Fibroblast of peridontal ligament (primary cell): ENCODE results near the gene SLC51B.
"Not testable (repeated sequence)": the region's sequence is repeated elsewhere in the genome, so short reads cannot be mapped to it uniquely, and the experiment has no call there.

Experiments used
- DNase-seq: peaks from one replicate; pipeline ENCODE4 v3.0.0-alpha.2; 2010; ENCODE audit errors: extremely low read depth

SLC51B gene

DNA sequence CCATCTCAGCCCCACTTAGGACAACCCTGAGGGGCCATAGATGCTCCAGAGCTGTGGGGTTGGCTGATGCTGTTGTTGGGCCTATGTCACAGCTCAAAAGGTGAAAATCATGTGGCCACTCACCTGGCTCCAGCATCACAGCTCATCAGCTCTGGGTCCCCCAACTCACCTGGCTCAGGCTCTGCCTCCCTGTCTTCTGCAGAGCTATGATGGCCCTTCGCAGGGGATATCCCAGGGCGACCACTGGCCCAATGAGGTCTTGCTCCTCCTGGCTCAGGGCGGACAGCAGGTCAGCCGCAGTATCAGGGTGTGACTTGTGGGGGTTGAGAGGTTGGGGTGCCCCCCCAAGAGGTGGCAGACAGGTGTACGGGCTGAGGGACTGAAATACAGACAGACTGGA, 54.1 kb downstream of the SLC51B start:
- DNase-seq, result no peak

DNA sequence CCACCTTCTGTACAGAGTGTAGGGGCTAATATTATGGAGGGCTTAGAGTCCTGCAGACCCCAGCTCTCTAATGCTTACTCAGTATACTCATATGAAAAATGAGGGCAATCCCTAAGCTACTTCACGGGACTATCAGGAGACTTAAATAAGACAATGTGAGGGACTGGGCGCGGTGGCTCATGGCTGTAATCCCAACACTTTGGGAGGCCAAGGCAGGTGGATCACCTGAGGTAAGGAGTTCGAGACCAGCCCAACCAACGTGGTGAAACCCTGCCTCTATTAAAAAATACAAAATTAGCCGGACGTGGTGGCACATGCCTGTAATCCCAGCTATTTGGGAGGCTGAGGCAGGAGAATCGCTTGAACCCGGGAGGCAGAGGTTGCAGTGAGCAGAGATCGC, 54.6 kb downstream of the SLC51B start:
- DNase-seq, result not testable (repeated sequence)

DNA sequence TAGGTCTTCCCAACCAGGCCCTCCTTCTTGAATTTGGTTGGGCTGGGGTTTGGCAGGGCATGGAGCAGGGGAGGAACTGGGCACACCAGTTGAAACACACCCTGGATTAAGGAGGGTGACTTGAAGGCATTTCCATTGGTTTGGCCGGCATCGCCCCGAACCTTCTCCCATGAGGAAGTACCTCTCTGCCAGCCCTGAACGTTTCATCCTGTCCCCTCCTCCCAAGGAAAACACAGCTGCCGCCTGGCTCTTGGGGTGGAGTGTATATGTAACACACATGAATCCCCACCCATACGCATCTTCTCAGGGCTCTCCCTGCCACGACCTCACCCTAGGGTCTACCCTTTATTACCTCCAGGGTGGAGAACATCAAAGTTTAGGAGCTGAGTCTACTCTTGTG, 55.3 kb downstream of the SLC51B start:
- no peak for DNase-seq

- DNase-seq, result peak; percentile 75
Observed at GRCh38 chr15:65101411-65101890, 56.3 kb downstream of the SLC51B start.

GRCh38 chr15:65101891-65102708, 56.9 kb downstream of the SLC51B start:
- DNase-seq, result no peak

- no peak for DNase-seq
Observed at GRCh38 chr15:65102912-65103311, 57.7 kb downstream of the SLC51B start.
